Hematopoietic multipotent progenitor cell treated with erythropoietin and hydrocortisone succinate and interleukin-3 and kit ligand, for 15 days (in vitro differentiated cells): ENCODE measurements around the gene TM9SF2.

Experiments used
- DNase-seq: peaks from one replicate; pipeline ENCODE4 v3.0.0-alpha.2; 2015; ENCODE audit warnings: low spot score

The TM9SF2 gene

GRCh38 chr13:99495466-99496183, 5.6 kb upstream of the TM9SF2 start:
- no peak for DNase-seq

- DNase-seq = peak; percentile 85
Measured at GRCh38 chr13:99496184-99497142, 4.8 kb upstream of the TM9SF2 start.

GRCh38 chr13:99498171-99499161, 2.8 kb upstream of the TM9SF2 start:
- peak; percentile 88 for DNase-seq

DNA sequence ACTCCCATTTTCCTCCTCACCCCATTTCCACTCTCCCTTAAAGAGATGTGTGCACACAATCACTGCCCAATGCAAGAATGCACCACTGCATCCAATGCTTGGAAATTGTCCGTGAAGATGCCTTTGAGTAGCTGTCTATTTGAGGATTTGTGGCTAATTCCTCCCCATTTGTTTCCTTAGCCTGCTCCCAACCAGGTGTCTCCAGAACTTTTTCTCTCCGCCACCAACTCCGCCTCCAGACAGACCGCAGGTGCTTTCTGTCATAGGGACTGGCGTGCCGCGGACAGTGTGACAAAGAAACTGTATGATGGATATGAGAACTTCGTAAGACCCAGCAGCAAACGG, 461 bp upstream of the TM9SF2 start:
- no peak for DNase-seq

GRCh38 chr13:99501848-99502301, 603 bp downstream of the TM9SF2 start:
- DNase-seq = peak; percentile 27

DNA sequence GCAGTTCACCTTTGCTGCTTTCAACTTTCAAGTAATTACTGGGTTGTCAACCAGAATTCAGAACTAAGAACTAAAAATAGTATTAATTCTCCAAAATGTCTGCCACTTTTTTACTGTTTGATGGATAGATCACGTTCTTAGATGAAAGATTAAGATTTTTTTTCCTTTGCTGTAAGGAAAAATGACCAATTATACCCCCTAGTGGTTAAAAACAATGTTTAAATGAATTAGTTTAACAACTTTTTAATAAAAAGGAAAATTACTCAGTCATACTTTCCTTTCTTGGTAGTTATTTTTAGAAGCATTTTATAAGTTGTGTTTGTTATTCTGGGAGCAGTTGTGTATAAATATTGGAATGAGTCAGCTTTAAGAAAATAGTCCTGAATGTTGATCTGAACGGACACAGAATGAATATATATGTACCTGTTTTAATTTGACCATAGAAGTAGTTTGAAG, 4.6 kb downstream of the TM9SF2 start:
- DNase-seq = peak; percentile 50

GRCh38 chr13:99506634-99507033, 5.4 kb downstream of the TM9SF2 start:
- no peak for DNase-seq

GRCh38 chr13:99507054-99507453, 5.8 kb downstream of the TM9SF2 start:
- no peak for DNase-seq

DNA sequence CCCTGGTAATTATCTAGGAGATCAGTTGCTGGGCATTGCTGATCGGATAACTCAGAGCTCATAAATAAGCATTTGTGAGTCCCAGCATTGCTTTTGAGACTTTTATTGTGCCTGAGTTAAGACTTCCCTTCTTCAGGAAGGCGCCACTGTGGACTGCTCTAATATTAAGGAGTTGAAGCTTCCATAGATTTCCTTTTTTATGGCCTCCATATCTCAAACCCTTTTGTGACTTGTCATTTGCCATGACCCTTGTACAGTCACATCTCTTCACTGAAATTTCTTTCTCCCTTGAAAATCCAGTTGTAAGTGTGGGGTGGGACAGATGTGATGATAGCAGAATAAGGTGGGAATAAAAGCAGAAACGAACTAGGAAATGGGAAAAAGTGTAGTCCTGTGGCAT, 6.3 kb downstream of the TM9SF2 start:
- no peak for DNase-seq

- no peak for DNase-seq
Measured at GRCh38 chr13:99507986-99508385, 6.7 kb downstream of the TM9SF2 start.

DNA sequence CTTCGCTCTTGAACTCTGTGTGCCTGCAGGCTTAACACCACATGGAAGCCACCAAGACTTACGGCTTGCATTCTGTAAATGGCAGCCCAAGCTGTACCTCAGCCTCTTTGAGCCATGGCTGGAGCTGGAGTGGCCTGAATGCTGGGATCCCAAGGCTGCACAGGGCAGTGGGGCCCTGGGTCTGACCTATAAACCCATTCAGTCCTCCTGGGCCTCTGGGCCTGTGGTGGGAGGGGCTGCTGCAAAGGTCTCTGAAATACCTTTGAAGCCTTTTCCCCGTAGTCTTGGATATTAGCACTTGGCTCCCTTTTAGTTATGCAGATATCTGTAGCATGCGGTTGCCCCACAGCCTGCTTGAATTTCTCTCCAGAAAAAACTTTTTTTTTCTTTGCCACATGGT, 8.2 kb downstream of the TM9SF2 start:
- DNase-seq = no peak

GRCh38 chr13:99514801-99515200, 13.5 kb downstream of the TM9SF2 start:
- DNase-seq = no peak

DNA sequence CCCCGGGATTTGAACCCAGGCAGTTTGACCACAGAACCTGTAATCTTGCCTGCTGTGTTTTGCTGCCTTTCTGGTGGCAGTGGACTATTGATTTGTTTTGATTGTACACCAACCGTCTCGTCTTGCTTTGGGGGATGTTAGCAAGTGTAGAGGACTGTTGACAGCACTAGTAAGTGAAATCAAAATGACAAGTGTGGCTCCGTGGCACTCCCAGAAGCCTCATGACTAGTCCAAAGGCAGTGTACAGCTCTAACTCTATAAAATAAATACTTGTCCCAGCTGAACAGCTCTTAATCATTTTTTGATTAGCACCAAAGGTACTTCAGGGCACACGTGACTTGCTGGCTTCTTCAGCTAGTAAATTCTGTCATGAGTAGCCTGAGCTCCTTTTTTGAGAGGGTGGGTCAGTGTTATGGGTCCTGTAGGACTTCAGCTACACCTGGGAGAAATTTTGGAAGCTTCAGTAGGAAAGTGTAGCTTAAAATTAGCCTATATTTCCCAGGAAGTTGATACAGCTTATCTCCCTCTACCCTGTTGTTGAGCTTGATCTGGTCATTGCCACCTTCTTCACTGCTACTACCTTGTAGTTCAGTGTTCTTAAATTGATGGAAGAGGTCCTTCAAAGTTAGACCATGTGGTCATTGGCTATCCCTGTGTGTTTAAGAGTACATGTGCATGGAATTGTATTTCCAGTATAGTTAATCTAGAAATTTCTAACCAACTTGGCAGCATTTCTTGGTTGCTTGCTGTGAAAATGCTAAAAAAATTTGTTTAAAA, 15.1 kb downstream of the TM9SF2 start:
- DNase-seq = no peak

GRCh38 chr13:99517577-99517976, 16.3 kb downstream of the TM9SF2 start:
- no peak for DNase-seq

DNA sequence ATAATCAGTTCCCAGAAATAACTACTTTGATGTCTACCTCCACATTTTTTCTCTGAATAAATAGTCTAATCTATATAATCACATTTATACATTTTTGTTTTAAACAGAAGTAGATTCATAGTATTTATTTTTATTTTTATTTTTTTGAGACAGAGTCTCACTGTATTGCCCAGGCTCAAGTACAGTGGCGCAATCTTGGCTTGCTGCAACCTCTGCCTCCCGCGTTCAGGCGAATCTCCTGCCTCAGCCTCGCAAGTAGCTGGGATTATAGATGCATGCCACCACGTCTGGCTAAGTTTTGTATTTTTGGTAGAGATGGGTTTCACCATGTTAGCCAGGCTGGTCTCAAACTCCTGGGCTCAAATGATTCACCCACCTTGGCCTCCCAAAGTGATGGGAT, 16.7 kb downstream of the TM9SF2 start:
- DNase-seq = no peak

- DNase-seq = no peak
Measured at GRCh38 chr13:99522298-99522697, 21.0 kb downstream of the TM9SF2 start.

GRCh38 chr13:99523838-99524237, 22.6 kb downstream of the TM9SF2 start:
- no peak for DNase-seq

GRCh38 chr13:99525967-99526366, 24.7 kb downstream of the TM9SF2 start:
- DNase-seq = no peak

GRCh38 chr13:99526549-99526948, 25.3 kb downstream of the TM9SF2 start:
- no peak for DNase-seq

DNA sequence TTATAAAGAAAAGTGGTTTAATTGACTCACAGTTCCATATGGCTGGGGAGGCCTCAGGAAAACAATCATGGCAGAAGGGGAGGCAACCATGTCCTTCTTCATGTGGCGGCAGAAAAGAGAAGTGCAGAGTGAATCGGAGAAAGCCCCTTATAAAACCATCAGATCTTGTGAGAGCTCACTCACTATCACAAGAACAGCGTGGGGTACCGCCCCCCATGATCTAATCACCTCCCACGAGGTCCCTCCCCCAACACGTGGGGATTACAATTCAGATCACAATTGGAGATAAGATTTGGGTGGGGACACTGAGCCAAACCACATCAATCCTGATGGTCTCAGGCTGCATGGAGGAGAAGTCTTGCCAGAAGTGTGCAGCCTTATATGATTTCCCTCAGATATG, 26.0 kb downstream of the TM9SF2 start:
- no peak for DNase-seq

- DNase-seq = no peak
Measured at GRCh38 chr13:99528547-99528946, 27.3 kb downstream of the TM9SF2 start.
